NCI-H510A treated with DMSO at 0.1 percent for 48 hours (cell line): ENCODE data around the gene ITCH.

Experiments used
- DNase-seq: peaks from one replicate; lab custom pipeline; 2025; lab: John Stamatoyannopoulos, UW

ITCH gene

DNA sequence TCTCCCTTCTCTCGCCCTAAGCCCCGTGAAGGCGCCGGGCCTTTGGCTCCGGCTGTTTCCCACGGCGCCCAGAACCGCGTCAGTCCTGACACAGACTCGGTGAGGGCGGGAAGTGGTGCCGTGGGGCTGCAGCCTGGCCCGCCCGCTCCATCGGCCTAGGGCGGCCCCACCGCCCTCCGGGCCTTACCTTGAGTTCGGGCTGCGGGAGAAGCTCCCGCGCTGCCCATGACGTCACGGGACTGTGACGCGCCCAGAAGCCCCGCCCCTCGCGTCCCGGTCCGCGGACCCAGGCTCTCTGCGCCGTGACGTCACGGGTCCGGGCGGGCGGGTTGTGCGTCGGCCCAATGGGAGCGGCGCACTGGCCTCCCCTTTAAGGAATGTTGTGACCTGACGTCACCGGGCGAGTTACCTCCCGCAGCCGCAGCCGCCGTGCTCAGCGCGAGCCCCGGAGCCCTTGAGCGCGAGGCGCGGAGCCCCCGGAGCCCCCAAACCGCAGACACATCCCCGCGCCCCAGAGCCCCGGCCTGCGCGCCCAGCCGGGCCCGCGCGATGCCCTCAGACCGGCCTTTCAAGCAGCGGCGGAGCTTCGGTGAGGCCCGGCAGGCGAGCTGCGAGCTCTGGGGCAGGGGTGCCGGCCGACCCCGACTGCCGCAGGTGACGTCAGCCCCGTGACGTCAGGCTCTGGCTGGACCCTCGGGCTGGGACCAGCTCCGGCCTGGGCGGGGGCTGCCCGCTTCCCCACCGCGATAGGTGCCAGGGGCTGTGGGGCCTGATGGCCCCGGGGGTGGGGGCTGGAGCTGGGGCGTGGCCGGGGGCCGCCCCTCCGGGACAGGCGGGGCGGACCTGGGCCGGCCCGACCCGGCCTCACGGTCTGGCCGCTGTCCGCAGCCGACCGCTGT is 195.5 kb downstream of the ITCH start, which contains the start of gene MAP1LC3A:
Gene MAP1LC3A, plus strand, starts transcription at position 399 of the 899 bp plus-strand sequence. Its CDS starts 151 bp downstream, at position 550.
- DNase-seq, result no peak

GRCh38 chr20:34559311-34560140 is 196.5 kb downstream of the ITCH start:
- DNase-seq, result no peak

- no peak for DNase-seq
Observed at GRCh38 chr20:34560141-34560523, 197.1 kb downstream of the ITCH start.

GRCh38 chr20:34560614-34561013 is 197.5 kb downstream of the ITCH start:
- DNase-seq, result no peak
